SK-N-SH (cell line): ENCODE data around the gene NKX6-2. TPM values are rescaled to one million over a fixed set of nuclear protein-coding genes. Genes with fewer than 3 reads are reported as not detected.

ENCODE experiments used
- CTCF ChIA-PET: fragments of 300-600, 350-600 bp; formaldehyde crosslinking; extraction: SDS; loops from one replicate; lab custom pipeline; 2021; lab: Yijun Ruan, JAX
- POLR2A ChIA-PET: fragments of 350-600 bp; sonication (Branson Sonifier 250); formaldehyde crosslinking; extraction: SDS; loops from one replicate; lab custom pipeline; 2020; ENCODE audit warnings: antibody characterized with exemption, inconsistent platforms; lab: Yijun Ruan, JAX
- DNase-seq: peaks from one replicate; pipeline ENCODE4 v3.0.0; 2012
- H2AFZ ChIP-seq: fragments of 200-600 bp; sonication (generic); 2 replicates; pipeline ENCODE4 v1.8.1; 2016; ENCODE audit warnings: antibody characterized with exemption, mild to moderate bottlenecking, low read depth
- H3F3A ChIP-seq: fragments of 200-600 bp; sonication (generic); replicated peaks from 2 replicates; pipeline ENCODE3; 2016; ENCODE audit warnings: antibody characterized with exemption, mild to moderate bottlenecking; ENCODE audit not compliant: insufficient read depth
- H3K27ac ChIP-seq, 2 experiments: fragments of 200-500 bp in 1 of 2; fragments of 200-600 bp in 1 of 2; sonication (Bioruptor generic) in 1 of 2; sonication (generic), shearing (Covaris generic) in 1 of 2; 2 replicates each; pipeline versions ENCODE4 v1.5.1 to v1.6.1; 2014 to 2016; ENCODE audit warnings: low read depth in 2 of 2, inconsistent platforms in 1 of 2, low read length in 1 of 2, mild to moderate bottlenecking in 1 of 2, mixed read lengths in 1 of 2
- H3K27me3 ChIP-seq: fragments of 200-600 bp; sonication (generic), shearing (Covaris generic); 2 replicates; pipeline ENCODE4 v1.6.1; 2016; ENCODE audit warnings: mixed run types; ENCODE audit not compliant: insufficient read depth
- H3K36me3 ChIP-seq, 2 experiments: fragments of 200-500 bp in 1 of 2; fragments of 200-600 bp in 1 of 2; sonication (Bioruptor generic) in 1 of 2; sonication (generic) in 1 of 2; replicated peaks in 1 of 2; 2 replicates each; pipeline versions ENCODE3 to v1.5.1; 2014 to 2016; ENCODE audit warnings: low read length in 1 of 2, mild to moderate bottlenecking in 1 of 2; ENCODE audit not compliant: insufficient read depth in 2 of 2, control insufficient read depth in 1 of 2
- H3K4me1 ChIP-seq, 2 experiments: fragments of 200-500 bp in 1 of 2; fragments of 200-600 bp in 1 of 2; sonication (Bioruptor generic) in 1 of 2; sonication (generic), shearing (Covaris generic) in 1 of 2; 2 replicates each; pipeline versions ENCODE4 v1.5.1 to v1.6.1; 2014 to 2016; ENCODE audit warnings: low read depth in 1 of 2, low read length in 1 of 2, mixed run types in 1 of 2; ENCODE audit not compliant: insufficient read depth in 2 of 2, control insufficient read depth in 1 of 2
- H3K4me2 ChIP-seq: fragments of 200-600 bp; sonication (generic), shearing (Covaris generic); 2 replicates; pipeline ENCODE4 v1.6.1; 2017; ENCODE audit warnings: mixed run types
- H3K4me3 ChIP-seq, 2 experiments: fragments of 200-500 bp in 1 of 2; fragments of 200-600 bp in 1 of 2; sonication (Bioruptor generic) in 1 of 2; sonication (generic), shearing (Covaris generic) in 1 of 2; 2 replicates each; pipeline versions ENCODE4 v1.5.1 to v1.8.1; 2014 to 2016; ENCODE audit warnings: low read depth in 2 of 2, inconsistent platforms in 1 of 2, low read length in 1 of 2, mild to moderate bottlenecking in 1 of 2, mixed read lengths in 1 of 2, moderate library complexity in 1 of 2
- H3K79me2 ChIP-seq: fragments of 200-600 bp; sonication (generic); 2 replicates; pipeline ENCODE4 v1.8.1; 2017; ENCODE audit warnings: mild to moderate bottlenecking; ENCODE audit not compliant: insufficient read depth
- H3K9ac ChIP-seq: fragments of 200-600 bp; sonication (generic); 2 replicates; pipeline ENCODE4 v1.6.1; 2017; ENCODE audit warnings: mixed run types
- H3K9me2 ChIP-seq: fragments of 200-600 bp; sonication (generic); 2 replicates; pipeline ENCODE4 v1.6.1; 2017; ENCODE audit warnings: mixed run types
- H3K9me3 ChIP-seq: fragments of 200-600 bp; sonication (generic); 2 replicates; pipeline ENCODE4 v1.6.1; 2017; ENCODE audit warnings: mixed run types, mild to moderate bottlenecking, moderate library complexity
- H4K20me1 ChIP-seq: fragments of 200-600 bp; sonication (generic); 2 replicates; pipeline ENCODE4 v1.6.1; 2017; ENCODE audit warnings: mild to moderate bottlenecking, mixed run types; ENCODE audit not compliant: insufficient read depth
- FOXM1 ChIP-seq: IDR thresholded peaks from 2 replicates; pipeline ENCODE4 v1.4.0; 2012; ENCODE audit warnings: low read depth, mild to moderate bottlenecking
- GABPA ChIP-seq: IDR thresholded peaks from 2 replicates; pipeline ENCODE4 v1.4.0; 2012; ENCODE audit warnings: low read depth, mild to moderate bottlenecking
- JUND ChIP-seq: IDR thresholded peaks from 2 replicates; pipeline ENCODE4 v1.4.0; 2012
- NFIC ChIP-seq: IDR thresholded peaks from 2 replicates; pipeline ENCODE4 v1.4.0; 2012; ENCODE audit warnings: borderline replicate concordance
- NRF1 ChIP-seq: IDR thresholded peaks from 2 replicates; pipeline ENCODE4 v1.6.1; 2012; ENCODE audit warnings: low read depth, mild to moderate bottlenecking, low read length
- POLR2AphosphoS5 ChIP-seq: IDR thresholded peaks from 2 replicates; pipeline ENCODE4 v1.6.1; 2012; ENCODE audit warnings: low read depth, low read length
- RAD21 ChIP-seq: IDR thresholded peaks from 2 replicates; pipeline ENCODE4 v1.6.1; 2012; ENCODE audit warnings: mild to moderate bottlenecking, low read length
- RCOR1 ChIP-seq: fragments of 150-350 bp; IDR thresholded peaks from 2 replicates; pipeline ENCODE4 v1.6.1; 2017; ENCODE audit warnings: antibody characterized with exemption, low read length
- REST ChIP-seq: IDR thresholded peaks from 2 replicates; pipeline ENCODE4 v1.6.1; 2012; ENCODE audit warnings: mild to moderate bottlenecking, low read depth, low read length, moderate library complexity
- RFX5 ChIP-seq: IDR thresholded peaks from 2 replicates; pipeline ENCODE4 v1.6.1; 2012; ENCODE audit warnings: mild to moderate bottlenecking, improper control_type of control experiment, low read length
- TAF1 ChIP-seq: IDR thresholded peaks from 2 replicates; pipeline ENCODE4 v1.6.1; 2012; ENCODE audit warnings: low read depth, mild to moderate bottlenecking, low read length, moderate library complexity, borderline replicate concordance
- TCF12 ChIP-seq: IDR thresholded peaks from 2 replicates; pipeline ENCODE4 v1.4.0; 2012
- WGBS: methylation state at CpG from one replicate; pipeline ENCODE4 v1.1.6; 2017; ENCODE audit warnings: low lambda C conversion rate; 5-methylcytosine and 5-hydroxymethylcytosine counted together
- polyA plus RNA-seq, 3 experiments: library from polyadenylated mRNA; depleted of rRNA; stranded (reverse); fragments of >200 nt; gene quantifications; 2 replicates each; pipeline ENCODE4 v1.2.3, GENCODE V29; 2012

The NKX6-2 gene
- polyA plus RNA-seq, 1 of the 3 experiments (the other 2 are of a cell fraction), result not detected

DNA sequence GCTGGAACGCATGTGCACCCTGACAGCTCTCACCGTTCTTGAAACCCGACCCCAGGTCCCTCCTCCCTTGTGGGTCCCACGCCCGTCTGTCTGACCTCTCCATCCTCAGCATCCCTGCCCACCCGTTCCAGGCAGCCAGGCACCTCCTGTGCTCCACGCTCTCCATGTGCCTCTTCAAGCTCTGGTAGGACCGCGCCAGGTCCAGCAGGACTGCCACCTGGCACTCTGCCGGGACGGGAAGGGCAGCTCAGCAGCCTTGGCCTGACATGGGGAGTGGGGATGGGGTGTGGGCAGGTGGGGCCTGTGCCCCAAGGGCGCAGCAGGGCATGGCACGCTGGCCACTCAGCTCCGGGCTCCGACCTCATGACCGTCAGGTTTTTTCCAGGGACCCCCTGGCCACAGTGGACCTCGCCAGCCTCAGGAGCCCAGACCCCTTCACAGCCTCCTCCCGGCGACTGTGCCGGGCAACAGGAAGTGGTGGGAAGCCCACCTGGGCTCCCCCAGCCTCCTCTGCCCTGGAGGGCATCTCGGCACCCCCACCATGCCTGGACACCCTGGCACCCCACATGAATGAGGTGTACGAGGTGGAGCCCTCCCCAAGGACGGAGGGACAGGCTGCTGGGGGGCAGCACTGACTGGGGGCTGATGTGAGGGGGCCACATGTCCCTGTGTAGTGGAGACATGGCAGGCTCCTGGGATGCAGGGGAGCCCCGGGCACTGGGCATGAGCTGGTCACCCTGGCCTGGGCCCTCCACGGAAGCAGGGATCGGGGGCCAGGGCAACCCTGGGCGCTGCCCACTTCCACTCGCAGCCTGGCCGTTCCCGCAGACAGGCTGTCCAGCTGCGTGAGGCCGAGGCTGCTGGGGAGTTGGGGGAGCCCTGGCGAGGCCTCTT is 25.1 kb upstream of the NKX6-2 start:
- CTCF ChIA-PET, result interaction anchor here (0.6 to 1.4 kb wide), 2 partner anchors 157 to 302 kb away, joined by 3 to 4 read pairs; no protein-coding TSS in a partner anchor

DNA sequence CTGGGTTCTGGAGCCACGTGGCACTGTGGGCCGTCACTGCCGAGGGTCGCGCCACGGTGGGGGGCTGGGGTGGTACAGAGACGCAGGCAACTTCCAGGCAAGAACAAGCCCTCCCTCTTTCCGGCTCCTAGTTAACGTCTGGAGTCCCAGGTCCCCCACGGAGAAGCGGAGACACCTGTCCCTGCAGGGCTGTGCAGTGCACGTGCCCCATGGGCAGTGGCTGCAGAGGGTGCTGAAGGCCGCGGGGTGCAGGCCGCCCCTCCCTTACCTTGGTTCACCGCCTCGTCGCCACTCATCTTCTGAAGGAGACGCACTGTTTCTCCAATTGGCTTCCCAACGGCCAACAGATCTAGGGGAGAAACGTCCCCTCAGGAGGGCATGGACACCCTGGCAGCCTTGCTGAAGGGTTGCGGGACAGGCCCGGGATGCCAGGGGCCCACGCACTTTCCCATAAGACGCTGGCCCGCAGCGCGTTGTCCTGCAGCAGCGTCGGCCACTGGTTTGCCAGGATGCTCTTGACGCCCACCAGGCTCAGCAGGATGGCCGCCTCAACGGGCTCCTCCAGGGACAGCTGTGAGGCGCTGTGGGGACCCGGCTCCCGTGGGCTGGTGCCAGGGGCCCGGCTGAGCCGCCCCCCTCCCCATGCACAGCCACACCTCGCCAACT is 24.3 kb upstream of the NKX6-2 start:
- no peaks in the 10 kb centered on the region for H3K79me2 ChIP-seq
- no peak overlapping the region for H3K4me2 ChIP-seq
- ChIA-PET POLR2A (no interaction called here), CTCF (interaction anchor here (1.4 kb wide), 1 partner anchor 156 kb away, joined by 4 read pairs; no protein-coding TSS in a partner anchor)
- WGBS, result 68% methylated on average over 15 of the region's 39 CpGs
- H3F3A ChIP-seq, result no peaks in the 10 kb centered on the region
- H3K27me3 ChIP-seq, result no peaks in the 10 kb centered on the region
- no peak overlapping the region for H2AFZ ChIP-seq
- no peaks in the 10 kb centered on the region for H4K20me1 ChIP-seq
- H3K9me3 ChIP-seq, result no peaks in the 10 kb centered on the region
- H3K4me3 ChIP-seq, result no peak overlapping the region
- H3K9ac ChIP-seq, result no peak overlapping the region
- no peaks in the 10 kb centered on the region; a peak in 1 of 4 replicates for H3K4me1 ChIP-seq
- DNase-seq, result no peak
- H3K9me2 ChIP-seq, result no peaks in the 10 kb centered on the region
- TF ChIP-seq TCF12 (no peak), RCOR1 (no peak), RAD21 (no peak), NRF1 (no peak)
- H3K27ac ChIP-seq, result no peak overlapping the region
- no peaks in the 10 kb centered on the region for H3K36me3 ChIP-seq

More for the DNA sequence above, 25.1 kb upstream of the NKX6-2 start:
- no peaks in the 10 kb centered on the region; a peak in 1 of 4 replicates for H3K4me1 ChIP-seq
- no peak overlapping the region for H3K27ac ChIP-seq
- POLR2A ChIA-PET, result no interaction called here
- H3K27me3 ChIP-seq, result no peaks in the 10 kb centered on the region
- H3K36me3 ChIP-seq, result no peaks in the 10 kb centered on the region
- no peaks in the 10 kb centered on the region for H3K9me2 ChIP-seq
- no peaks in the 10 kb centered on the region for H3K9me3 ChIP-seq
- H2AFZ ChIP-seq, result no peak overlapping the region
- TF ChIP-seq JUND (no peak), TAF1 (no peak)
- H3K79me2 ChIP-seq, result no peaks in the 10 kb centered on the region
- DNase-seq, result no peak
- no peaks in the 10 kb centered on the region for H3F3A ChIP-seq
- no peak overlapping the region for H3K4me2 ChIP-seq
- H3K9ac ChIP-seq, result no peak overlapping the region
- no peaks in the 10 kb centered on the region for H4K20me1 ChIP-seq
- H3K4me3 ChIP-seq, result no peak overlapping the region
- WGBS, result 57% methylated on average over 21 of the region's 33 CpGs

DNA sequence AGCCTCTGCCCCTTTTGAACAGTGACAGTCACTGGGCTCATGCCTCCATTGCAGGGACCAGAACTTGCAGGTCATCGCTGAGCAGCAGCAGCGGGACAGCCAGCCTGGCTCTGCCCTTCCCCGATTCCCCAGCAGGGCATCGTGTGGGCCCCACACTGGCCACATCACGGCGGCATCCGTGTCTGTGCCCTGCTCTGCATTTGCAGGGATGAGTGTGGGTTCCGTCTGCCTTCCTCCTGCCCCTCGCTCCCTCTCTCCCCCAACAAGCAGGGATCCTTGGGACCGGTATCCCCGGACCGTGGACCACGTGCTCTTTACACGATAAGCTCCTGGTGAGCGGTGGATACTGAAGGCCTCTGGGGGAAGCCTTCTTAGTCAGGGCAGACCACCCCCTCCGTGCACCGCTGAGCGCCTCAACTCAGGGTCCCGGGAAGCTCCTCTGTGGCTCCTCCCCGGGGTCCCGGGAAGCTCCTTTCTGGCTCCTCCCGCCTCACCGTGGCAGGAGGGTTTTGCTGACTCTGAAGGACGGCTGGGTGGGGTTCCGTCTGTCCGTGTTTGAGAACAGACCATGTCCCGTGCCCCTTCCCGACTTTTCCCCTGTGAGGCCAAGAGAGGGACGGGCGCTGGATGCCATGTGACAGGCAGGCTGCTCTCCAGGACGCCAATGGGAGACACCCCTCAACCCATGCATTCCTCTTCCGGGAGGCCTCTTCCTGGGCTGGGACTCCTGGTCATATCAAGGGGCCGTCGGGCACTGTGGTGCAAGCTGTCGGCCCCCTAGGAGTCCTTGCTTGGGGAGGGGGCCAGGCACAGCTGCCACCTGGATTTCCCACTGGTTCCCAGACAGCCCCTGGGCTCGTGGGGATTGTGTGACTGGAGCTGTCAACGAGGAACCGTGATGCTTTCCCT is 23.5 kb upstream of the NKX6-2 start:
- ChIA-PET POLR2A (no interaction called here), CTCF (interaction anchor here (0.9 to 1.4 kb wide), 4 partner anchors 16 to 351 kb away, joined by 3 to 6 read pairs (median 4); no protein-coding TSS in a partner anchor)
- no peak overlapping the region for H3K4me3 ChIP-seq
- H3K9me2 ChIP-seq, result no peaks in the 10 kb centered on the region
- H3K4me1 ChIP-seq, result no peaks in the 10 kb centered on the region; a peak in 1 of 4 replicates
- H4K20me1 ChIP-seq, result no peaks in the 10 kb centered on the region
- H3K9ac ChIP-seq, result no peak overlapping the region
- no peaks in the 10 kb centered on the region for H3K27me3 ChIP-seq
- TF ChIP-seq FOXM1 (no peak), NFIC (no peak), TAF1 (no peak), POLR2AphosphoS5 (no peak), REST (no peak), GABPA (no peak), JUND (no peak), TCF12 (no peak), RFX5 (no peak)
- no peak overlapping the region for H3K4me2 ChIP-seq
- no peak for DNase-seq
- no peaks in the 10 kb centered on the region for H3F3A ChIP-seq
- no peaks in the 10 kb centered on the region for H3K9me3 ChIP-seq
- H3K36me3 ChIP-seq, result no peaks in the 10 kb centered on the region
- H2AFZ ChIP-seq, result no peak overlapping the region
- WGBS, result 73% methylated on average over 19 of the region's 38 CpGs
- no peaks in the 10 kb centered on the region for H3K79me2 ChIP-seq
- no peak overlapping the region for H3K27ac ChIP-seq
